NB4 (cell line): ENCODE data around the gene PIP5K1B.

ENCODE experiments used
- DNase-seq: peaks from one replicate; pipeline ENCODE4 v3.0.0; 2010; ENCODE audit warnings: low read depth
- H3K4me3 ChIP-seq: one replicate; pipeline ENCODE4 v1.5.1; 2011; ENCODE audit warnings: mild to moderate bottlenecking, low read depth, low read length, moderate library complexity
- MYC ChIP-seq: IDR thresholded peaks from 2 replicates; pipeline ENCODE4 v1.6.1; 2011; ENCODE audit warnings: low read depth, low read length
- POLR2A ChIP-seq: IDR thresholded peaks from 2 replicates; pipeline ENCODE4 v1.6.1; 2011; ENCODE audit warnings: mild to moderate bottlenecking; ENCODE audit not compliant: insufficient read length; ENCODE audit errors: extremely low read depth
- TF ChIP-seq, protein P1 (sequence below): IDR thresholded peaks from 2 replicates; pipeline ENCODE4 v1.6.1; 2011; ENCODE audit warnings: low read depth, low read length
- TF ChIP-seq, protein P2 (sequence below): IDR thresholded peaks from one replicate; pipeline ENCODE4 v1.5.1; 2012; ENCODE audit warnings: low read depth, low read length

Gene PIP5K1B

DNA sequence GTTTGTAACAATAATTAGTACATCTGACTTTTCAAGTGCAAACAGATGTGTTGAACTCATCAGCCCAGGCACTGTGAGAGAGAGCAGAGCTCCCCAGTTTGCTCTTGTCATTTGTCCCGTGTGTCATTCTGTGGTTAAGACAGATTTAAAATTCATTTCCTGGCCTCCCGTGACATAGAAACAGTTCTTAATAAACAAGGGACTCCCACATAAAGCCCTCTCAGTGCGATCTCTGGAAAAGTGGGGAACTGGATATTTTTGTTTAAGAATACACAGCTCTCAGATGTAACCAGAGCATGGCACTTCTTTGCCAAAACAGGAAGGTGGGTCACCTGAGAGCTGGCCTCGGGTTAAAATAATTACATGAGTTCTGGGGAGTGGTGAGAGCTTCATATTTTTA lies 250.3 kb downstream of the PIP5K1B start:
- TF ChIP-seq, protein P1, sequence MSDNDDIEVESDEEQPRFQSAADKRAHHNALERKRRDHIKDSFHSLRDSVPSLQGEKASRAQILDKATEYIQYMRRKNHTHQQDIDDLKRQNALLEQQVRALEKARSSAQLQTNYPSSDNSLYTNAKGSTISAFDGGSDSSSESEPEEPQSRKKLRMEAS, result no peak
- no peak for TF ChIP-seq POLR2A
- no peak for TF ChIP-seq MYC
- TF ChIP-seq, protein P2, sequence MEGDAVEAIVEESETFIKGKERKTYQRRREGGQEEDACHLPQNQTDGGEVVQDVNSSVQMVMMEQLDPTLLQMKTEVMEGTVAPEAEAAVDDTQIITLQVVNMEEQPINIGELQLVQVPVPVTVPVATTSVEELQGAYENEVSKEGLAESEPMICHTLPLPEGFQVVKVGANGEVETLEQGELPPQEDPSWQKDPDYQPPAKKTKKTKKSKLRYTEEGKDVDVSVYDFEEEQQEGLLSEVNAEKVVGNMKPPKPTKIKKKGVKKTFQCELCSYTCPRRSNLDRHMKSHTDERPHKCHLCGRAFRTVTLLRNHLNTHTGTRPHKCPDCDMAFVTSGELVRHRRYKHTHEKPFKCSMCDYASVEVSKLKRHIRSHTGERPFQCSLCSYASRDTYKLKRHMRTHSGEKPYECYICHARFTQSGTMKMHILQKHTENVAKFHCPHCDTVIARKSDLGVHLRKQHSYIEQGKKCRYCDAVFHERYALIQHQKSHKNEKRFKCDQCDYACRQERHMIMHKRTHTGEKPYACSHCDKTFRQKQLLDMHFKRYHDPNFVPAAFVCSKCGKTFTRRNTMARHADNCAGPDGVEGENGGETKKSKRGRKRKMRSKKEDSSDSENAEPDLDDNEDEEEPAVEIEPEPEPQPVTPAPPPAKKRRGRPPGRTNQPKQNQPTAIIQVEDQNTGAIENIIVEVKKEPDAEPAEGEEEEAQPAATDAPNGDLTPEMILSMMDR, result no peak

DNA sequence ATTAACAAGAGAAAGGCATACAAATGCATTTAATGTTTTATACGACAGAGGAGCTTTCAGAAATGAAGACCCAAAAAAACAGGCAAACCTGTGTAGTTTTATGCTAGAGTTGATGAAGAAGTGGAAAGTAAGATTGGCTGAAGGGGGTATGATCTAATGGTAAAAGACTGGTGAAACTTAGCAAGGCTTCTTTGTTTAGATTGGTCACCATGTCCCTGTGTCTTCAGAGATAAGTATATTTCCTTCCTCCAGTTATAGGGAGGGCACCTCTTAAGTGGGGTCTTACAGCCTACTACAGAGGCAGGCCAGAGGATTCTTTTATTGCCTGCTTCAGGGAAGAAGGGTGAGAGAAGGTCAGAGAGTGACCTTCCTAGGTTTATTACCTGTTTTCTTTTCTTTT lies 252.4 kb downstream of the PIP5K1B start:
- no peak for TF ChIP-seq POLR2A
- TF ChIP-seq, protein P1, result no peak
- no peak for TF ChIP-seq MYC
- TF ChIP-seq, protein P2, result no peak
- DNase-seq, result no peak
- H3K4me3 ChIP-seq, result no peak overlapping the region

More for the DNA sequence above, 250.3 kb downstream of the PIP5K1B start:
- DNase-seq, result no peak
- no peak overlapping the region for H3K4me3 ChIP-seq

DNA sequence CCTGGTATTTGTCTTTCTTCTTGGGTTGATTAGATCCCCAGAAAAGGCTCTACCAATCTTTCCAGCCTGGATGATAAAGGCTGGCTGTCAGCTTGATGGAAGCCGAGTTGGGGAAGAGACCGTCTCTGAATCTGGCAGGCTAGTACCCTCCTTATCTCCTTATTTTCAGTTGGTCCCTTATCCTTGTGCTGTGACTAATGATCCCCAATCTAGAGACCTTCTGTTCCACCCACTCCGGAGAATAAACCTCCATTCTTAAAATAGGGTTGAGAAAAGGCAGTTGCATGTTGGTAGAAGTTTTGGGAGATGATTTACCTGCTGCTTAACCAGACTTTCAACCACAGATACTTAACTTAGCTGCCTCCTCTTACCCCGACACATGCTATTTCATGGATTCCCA lies 256.5 kb downstream of the PIP5K1B start:
- DNase-seq, result no peak
- TF ChIP-seq, protein P1, result no peak

DNA sequence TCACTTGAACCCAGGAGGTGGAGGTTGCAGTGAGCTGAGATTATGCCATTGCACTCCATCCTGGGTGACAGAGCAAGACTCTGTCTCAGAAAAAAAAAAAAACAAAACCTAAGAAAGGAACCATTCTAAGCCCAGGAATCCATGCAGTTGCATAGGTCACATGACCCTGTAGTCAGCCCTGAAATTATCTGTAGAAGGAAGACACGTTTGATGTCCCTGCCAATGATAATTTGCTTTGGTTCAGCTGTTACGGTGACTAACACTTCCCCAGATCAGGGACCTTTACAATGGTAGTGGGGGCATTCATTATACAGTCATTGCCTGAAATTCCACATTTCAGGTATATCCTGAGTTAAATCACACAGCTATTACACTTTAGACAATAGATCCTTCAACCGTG lies 258.4 kb downstream of the PIP5K1B start:
- no peak for TF ChIP-seq MYC
- TF ChIP-seq, protein P1, result no peak
- TF ChIP-seq, protein P2, result no peak
- no peak for TF ChIP-seq POLR2A
- H3K4me3 ChIP-seq, result no peak overlapping the region
- DNase-seq, result no peak

More for the DNA sequence above, 256.5 kb downstream of the PIP5K1B start:
- H3K4me3 ChIP-seq, result no peak overlapping the region

DNA sequence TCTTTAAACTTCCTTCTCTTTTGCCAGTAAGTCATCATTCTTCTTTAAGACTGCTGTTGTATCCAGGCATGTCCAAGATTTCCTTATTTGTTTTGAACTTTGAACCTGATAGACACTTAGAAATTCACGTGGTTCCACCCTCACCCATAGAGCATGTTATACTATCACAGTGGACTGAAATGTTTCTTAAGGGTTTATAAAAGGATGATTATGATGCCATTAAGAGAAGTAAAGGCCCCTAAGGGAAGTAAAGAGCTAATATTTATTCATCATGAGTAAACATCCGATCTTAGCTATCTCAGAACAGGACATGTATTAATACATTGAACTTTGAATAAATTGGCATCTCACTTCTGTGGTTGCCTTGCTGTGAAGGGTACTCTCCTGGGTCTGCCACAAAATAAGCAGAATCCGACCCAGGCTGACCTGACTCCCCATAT lies 259.1 kb downstream of the PIP5K1B start:
- no peak for DNase-seq
- TF ChIP-seq MYC (no peak), POLR2A (no peak)
- TF ChIP-seq, protein P1, result no peak
- TF ChIP-seq, protein P2, result no peak
- no peak overlapping the region for H3K4me3 ChIP-seq

DNA sequence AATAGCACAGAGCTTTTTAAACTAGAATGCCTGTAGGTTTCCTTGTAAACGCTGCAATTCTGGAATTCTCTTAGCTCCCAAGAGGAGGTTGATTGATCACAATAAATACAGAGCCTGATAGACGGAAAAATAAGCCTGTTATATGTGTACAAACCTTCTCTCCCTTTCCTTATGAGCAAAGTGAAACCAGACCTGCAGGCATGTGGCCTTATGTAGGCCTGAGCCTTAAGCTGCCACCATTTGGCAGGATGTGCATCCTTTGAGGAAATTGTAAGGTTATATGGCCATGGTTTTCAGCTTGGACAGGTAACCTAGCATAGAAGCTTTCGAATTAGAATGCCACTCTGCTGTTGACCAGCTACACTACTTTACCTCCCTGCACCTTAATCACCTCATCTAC lies 259.7 kb downstream of the PIP5K1B start:
- TF ChIP-seq, protein P1, result no peak
- TF ChIP-seq MYC, result no peak
- TF ChIP-seq, protein P2, result no peak
- no peak for TF ChIP-seq POLR2A
- no peak for DNase-seq
- H3K4me3 ChIP-seq, result no peak overlapping the region
